Stimulated activated memory B cell treated with anti-CD40 and anti-IgM and Interleukin-4, amounts not matched to agents 10 μg/mL and 1 μg/mL and 100 μg/mL, for 72 hours (primary cell): ENCODE data around the gene PTPN18.
A peak's percentile ranks its signal among the peaks of the same experiment; 100 is the strongest.

ENCODE experiments used
- ATAC-seq: fragments of 150-1000 bp; cut with Tn5 transposase; 2 replicates; pipeline ENCODE4 v1.10.0; 2021
- H3K27ac Mint-ChIP-seq: one replicate; pipeline ENCODE4 v1.8.0; 2022; ENCODE audit warnings: mild to moderate bottlenecking, mixed read lengths
- H3K27me3 Mint-ChIP-seq: one replicate; pipeline ENCODE4 v1.8.0; 2022; ENCODE audit warnings: mixed read lengths
- H3K36me3 Mint-ChIP-seq: one replicate; pipeline ENCODE4 v1.8.0; 2022; ENCODE audit warnings: mixed read lengths
- H3K4me1 Mint-ChIP-seq: one replicate; pipeline ENCODE4 v1.8.0; 2022; ENCODE audit warnings: mixed read lengths
- H3K4me3 Mint-ChIP-seq: one replicate; pipeline ENCODE4 v1.8.0; 2022; ENCODE audit warnings: mild to moderate bottlenecking, moderate library complexity, mixed read lengths
- H3K9me3 Mint-ChIP-seq: one replicate; pipeline ENCODE4 v1.8.0; 2022; ENCODE audit warnings: mixed read lengths

PTPN18 gene

DNA sequence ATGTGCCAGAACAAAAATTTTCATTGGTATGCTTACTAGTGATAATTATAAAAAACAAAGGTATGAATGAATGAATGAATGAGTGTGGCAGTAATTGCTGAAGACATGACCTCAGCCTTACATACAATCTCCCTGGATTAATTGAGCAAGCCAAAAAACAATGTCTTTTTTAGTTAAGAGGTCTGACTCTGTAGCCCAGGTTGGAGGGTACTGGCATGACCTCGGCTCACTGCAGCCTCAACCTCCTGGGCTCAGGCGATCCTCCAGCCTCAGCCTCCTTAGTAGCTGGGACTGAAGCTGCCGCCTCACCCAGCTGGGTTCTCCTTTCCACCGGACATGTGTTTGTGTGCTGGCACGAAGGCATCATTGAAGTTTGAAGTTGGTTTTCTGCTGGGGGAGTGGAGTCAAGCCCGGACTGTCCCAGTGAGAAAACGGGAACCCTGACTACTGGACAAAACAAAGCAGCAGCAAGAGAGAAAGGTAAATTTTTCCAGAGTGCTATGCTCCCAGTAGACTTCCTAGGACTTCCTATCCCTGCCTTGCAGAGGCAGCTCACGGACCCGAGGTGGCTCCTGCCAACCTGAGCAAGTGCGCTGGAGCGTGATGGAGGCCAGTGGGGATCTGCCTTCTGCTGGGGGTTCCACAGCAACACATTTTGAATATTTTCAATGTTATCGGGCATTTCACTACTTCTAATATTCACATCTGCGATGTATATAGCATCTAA lies 19.5 kb upstream of the PTPN18 start:
- H3K36me3 Mint-ChIP-seq, result peaks cover 31% of the 10 kb centered on the region
- no peak for ATAC-seq
- H3K4me3 Mint-ChIP-seq, result no peak overlapping the region
- no peaks in the 10 kb centered on the region for H3K9me3 Mint-ChIP-seq
- no peak overlapping the region for H3K27ac Mint-ChIP-seq
- H3K27me3 Mint-ChIP-seq, result peaks cover 16% of the 10 kb centered on the region
- peaks cover 18% of the 10 kb centered on the region for H3K4me1 Mint-ChIP-seq

DNA sequence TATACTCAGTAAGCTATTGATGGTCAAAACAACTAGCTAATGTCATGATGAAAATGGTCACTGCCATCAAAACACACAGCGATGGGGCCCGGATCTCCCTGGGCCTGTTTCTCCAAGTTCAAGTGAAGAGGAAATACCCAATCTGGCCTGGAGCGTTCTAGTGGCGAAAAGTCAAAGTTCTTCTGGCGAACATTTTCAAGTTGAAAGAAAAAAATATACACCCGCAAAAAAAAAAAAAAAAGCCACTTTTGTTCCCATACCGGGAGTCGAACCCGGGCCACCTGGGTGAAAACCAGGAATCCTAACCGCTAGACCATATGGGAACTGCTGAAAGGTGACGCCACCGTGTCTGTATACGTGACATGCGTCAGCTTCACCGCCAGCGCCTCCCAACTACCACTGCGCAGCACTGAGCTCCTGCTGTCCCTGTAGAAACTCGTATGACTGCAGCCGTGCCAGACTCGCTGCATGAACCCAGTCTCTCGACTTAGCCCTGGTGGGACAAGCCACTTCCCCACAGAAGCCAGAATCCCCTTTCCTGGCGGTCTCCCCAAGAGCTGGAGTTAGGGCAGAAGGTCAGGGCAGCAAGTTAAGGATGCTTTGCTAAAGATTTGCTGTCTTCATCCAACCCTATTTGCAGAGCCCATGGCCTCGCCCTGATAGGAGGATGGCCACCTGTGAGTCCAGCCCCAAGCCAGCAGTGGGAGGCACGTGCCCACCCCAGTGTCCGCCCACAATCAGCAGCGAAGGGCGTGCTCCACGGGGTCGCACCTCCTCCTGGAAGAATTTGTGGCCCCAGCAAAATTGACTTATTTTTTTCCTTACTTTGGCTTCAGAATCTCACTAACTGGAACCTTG lies 18.8 kb upstream of the PTPN18 start:
- Mint-ChIP-seq H3K4me1 (peaks cover 26% of the 10 kb centered on the region), H3K4me3 (no peak overlapping the region), H3K36me3 (peaks cover 33% of the 10 kb centered on the region), H3K27me3 (peaks cover 8% of the 10 kb centered on the region), H3K27ac (no peak overlapping the region), H3K9me3 (no peaks in the 10 kb centered on the region)
- ATAC-seq, result no peak

DNA sequence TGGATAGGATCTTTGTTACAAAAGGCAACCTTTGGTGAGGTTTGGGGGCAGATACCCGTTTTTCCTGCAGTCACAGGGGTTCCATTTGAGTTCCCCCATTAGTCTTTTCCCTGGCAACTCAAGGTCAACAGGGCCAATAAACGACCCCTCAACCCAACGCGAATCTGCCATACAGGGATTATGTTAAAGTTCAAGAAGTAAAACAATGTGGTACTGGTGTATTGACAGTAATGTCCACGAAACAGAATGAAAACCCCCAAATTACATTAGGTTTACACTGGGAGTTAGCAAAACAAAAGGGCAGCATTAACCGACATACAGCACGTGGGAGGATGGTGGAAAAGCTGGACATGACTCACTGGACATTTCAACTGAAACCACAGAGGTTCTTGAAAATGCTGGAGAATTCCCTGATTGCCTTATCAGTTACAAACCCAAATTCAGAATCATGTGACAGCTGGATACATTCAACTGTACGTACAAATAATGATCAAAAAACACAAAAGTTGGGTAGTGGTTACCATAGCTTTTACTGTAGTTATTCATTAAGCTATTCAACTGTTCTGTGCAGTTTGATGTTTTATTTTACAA lies 18.0 kb upstream of the PTPN18 start:
- no peak overlapping the region for H3K4me3 Mint-ChIP-seq
- H3K27me3 Mint-ChIP-seq, result peaks cover under 1% of the 10 kb centered on the region
- ATAC-seq, result no peak
- no peaks in the 10 kb centered on the region for H3K9me3 Mint-ChIP-seq
- peaks cover 33% of the 10 kb centered on the region for H3K36me3 Mint-ChIP-seq
- no peak overlapping the region for H3K27ac Mint-ChIP-seq
- H3K4me1 Mint-ChIP-seq, result peaks cover 21% of the 10 kb centered on the region

DNA sequence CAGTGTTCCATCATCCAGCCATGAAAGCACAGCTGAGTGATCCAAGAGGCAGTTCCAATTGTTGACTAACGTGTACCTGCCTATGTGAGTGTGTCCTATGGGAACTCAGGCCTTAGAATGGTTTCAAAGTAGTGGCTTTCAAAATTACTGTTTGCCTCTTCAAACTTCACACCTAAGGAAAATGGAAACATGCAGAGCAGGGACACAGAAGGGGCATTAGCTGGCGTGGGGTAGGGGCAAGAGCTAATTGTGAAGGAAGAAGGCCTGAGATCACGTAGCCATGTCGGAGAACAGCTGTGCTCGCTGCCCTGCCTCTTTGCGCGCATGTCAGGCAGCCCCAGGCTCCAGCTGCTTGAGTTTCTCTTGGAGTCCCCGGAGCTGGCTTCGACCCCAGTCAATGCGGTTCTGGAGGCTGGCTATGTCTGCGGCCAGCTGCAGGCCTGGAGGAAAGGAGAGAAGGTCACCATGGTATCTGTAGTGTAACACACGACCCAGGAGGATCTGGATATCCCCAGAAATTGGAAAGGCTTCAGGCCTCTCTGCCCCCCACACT lies 17.0 kb upstream of the PTPN18 start:
- peaks cover 33% of the 10 kb centered on the region for H3K36me3 Mint-ChIP-seq
- no peaks in the 10 kb centered on the region for H3K27me3 Mint-ChIP-seq
- no peak overlapping the region for H3K4me3 Mint-ChIP-seq
- peaks cover 20% of the 10 kb centered on the region for H3K4me1 Mint-ChIP-seq
- no peaks in the 10 kb centered on the region for H3K9me3 Mint-ChIP-seq
- no peak overlapping the region for H3K27ac Mint-ChIP-seq
- ATAC-seq, result no peak

DNA sequence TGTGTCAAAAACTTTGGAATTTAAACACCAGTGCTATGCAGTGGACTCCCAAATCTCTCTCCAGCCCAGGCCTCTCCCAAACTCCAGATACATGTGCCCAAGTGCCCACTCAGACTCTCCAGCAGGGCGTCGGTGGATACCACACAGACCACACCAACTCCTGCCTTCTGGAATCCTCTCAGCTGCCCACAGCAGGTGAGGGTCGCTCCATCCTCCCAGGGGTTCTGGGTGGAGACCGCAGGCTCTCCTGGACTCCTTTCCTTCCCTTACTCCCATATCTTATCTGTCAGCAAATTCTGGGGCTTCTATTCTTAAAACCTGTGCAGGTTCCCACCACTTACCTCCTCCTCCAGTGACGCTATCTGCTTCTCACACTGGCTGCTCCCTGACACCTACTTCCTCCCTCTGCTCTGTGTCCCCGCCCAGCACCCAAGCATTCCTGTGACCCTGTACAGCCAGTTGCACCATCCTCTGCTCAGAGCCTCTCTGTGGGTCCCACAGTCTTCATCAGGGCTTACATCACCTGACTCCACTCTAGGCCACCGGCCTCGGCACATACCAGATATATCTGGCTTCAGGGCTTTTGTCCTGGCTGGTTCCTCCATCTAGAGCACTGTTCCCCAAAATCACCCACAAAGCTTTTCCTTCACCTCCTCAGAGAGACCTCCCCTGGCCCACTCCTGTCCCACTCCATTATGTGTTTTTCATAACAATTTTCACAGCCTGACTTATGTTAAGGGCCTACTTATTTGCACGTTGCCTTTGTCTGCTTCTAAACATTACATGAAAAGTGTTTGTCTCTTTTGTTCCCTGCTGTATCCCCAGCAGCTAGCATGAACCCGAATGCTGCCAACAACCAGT lies 15.7 kb upstream of the PTPN18 start:
- H3K4me1 Mint-ChIP-seq, result peaks cover 20% of the 10 kb centered on the region
- no peak overlapping the region for H3K27ac Mint-ChIP-seq
- ATAC-seq, result no peak
- no peaks in the 10 kb centered on the region for H3K27me3 Mint-ChIP-seq
- peaks cover 39% of the 10 kb centered on the region for H3K36me3 Mint-ChIP-seq
- H3K4me3 Mint-ChIP-seq, result no peak overlapping the region
- H3K9me3 Mint-ChIP-seq, result no peaks in the 10 kb centered on the region

DNA sequence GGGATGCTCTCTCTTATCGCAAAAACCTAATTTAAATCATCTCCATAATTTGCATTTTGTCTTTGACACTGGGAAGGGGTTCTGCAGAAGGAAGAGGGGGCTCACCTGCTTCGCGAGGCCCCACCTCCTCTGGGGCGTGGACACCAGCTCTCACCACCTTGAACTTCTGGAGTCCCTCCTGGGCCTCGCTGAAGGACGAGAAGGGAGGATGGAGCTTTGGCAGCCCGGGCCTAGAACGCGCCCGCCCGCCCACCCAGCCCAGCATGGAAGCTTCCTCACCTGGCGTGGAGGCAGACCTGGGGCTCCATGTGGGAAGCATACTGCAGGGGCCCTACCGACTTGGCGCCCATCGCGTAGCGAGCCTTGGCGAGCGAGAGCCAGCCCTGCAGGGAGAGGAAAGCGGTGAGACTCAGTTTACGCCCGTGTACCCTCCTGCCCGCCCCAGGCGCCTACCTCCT lies 14.3 kb upstream of the PTPN18 start:
- no peak for ATAC-seq
- peak overlapping the region; percentile 98 for H3K27ac Mint-ChIP-seq
- peaks cover 28% of the 10 kb centered on the region for H3K4me1 Mint-ChIP-seq
- H3K36me3 Mint-ChIP-seq, result peaks cover 54% of the 10 kb centered on the region
- peak overlapping the region; percentile 99 for H3K4me3 Mint-ChIP-seq
- no peaks in the 10 kb centered on the region for H3K27me3 Mint-ChIP-seq
- no peaks in the 10 kb centered on the region for H3K9me3 Mint-ChIP-seq

DNA sequence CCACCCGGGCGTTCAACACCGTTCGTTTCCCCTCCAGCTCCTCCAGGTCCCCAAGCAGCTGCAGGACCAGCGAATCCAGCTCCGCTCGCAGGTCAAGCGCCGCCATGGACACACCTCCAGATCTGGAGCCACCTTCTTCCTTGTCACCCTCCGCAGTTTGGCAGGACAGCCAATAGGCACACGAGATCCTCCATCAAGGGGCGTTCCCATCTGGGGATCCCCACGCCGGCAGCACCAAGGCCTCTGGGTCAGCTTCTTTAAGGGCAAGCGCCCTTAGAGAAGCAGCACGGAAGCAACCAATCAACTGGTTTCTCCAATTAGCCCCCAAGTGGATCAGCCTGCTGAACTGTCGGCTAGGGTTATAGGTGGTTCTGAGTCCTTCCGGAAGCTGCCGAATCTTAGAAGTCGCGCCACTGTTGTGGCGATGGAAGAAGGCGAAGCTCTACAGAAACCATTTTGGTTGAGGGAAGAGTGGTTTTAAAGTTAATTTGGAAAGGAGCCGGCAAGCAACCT lies 13.8 kb upstream of the PTPN18 start:
- peaks cover 59% of the 10 kb centered on the region for H3K36me3 Mint-ChIP-seq
- no peaks in the 10 kb centered on the region for H3K9me3 Mint-ChIP-seq
- peak overlapping the region; percentile 98 for H3K27ac Mint-ChIP-seq
- H3K4me3 Mint-ChIP-seq, result peak overlapping the region; percentile 99
- H3K27me3 Mint-ChIP-seq, result no peaks in the 10 kb centered on the region
- H3K4me1 Mint-ChIP-seq, result peaks cover 32% of the 10 kb centered on the region
- ATAC-seq, result peak; percentile 89

DNA sequence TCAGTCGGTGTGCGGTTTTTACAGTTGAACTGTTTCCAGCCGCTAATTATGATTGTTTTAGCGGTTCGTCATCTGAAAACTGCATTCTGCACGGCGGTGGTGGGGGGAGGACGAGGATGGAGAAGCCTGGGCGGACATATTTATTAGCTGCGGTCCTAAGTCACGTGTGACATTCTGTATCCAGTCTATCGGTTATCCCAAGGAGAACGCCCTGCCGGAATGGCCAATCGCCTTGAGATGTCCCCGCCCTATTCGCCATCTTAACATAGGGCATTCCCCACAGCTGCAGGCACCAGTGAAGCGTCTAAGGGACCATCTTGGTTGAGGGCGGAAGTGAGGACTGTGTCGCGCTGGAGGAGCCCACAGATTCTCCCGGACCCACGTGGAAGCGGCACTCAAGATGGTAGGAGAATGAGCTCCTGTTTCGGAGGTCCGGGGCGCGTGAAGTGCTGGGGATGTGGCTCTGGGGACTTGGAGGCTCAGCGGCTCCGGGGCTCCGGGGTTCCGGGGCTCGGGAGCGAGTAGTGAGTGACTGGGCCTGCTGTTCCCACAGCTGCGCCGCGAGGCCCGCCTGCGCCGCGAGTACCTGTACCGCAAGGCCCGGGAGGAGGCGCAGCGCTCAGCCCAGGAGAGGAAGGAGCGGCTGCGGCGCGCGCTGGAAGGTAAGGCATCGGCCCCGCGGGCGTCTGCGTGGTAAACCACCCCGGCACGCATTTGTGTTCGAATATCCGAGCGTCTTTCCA lies 13.2 kb upstream of the PTPN18 start, which contains the start of gene IMP4:
TSS of gene IMP4 (plus strand) at position 365 of the 743 bp plus-strand sequence. CDS start at position 401, 36 bp downstream.
- Mint-ChIP-seq H3K36me3 (peaks cover 63% of the 10 kb centered on the region), H3K27me3 (no peaks in the 10 kb centered on the region), H3K4me1 (peaks cover 39% of the 10 kb centered on the region), H3K9me3 (no peaks in the 10 kb centered on the region), H3K4me3 (peak within 1 kb of the TSS; percentile 99), H3K27ac (peak within 1 kb of the TSS; percentile 98)
- ATAC-seq, result peak; percentile 96

DNA sequence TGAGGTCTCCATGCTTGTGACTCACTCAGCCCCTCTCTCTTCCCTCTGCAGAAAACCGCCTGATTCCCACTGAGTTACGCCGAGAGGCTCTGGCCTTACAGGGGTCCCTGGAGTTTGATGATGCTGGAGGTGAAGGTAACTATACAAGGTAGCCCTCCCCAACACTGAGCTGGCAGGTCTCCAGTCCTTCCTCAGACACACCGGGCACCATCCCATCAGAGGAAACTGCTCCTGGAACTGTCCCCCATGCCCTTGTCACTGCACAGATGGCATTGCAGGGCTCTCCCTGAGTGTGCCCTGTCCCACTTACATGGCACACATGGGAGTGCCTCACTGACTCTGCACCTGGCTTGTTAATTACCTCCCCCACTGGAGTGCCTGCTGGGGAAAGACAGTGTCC lies 11.3 kb upstream of the PTPN18 start:
- Mint-ChIP-seq H3K27me3 (no peaks in the 10 kb centered on the region), H3K4me1 (peaks cover 41% of the 10 kb centered on the region), H3K9me3 (no peaks in the 10 kb centered on the region), H3K36me3 (peaks cover 65% of the 10 kb centered on the region), H3K27ac (no peak overlapping the region), H3K4me3 (no peak overlapping the region)
- ATAC-seq, result no peak

DNA sequence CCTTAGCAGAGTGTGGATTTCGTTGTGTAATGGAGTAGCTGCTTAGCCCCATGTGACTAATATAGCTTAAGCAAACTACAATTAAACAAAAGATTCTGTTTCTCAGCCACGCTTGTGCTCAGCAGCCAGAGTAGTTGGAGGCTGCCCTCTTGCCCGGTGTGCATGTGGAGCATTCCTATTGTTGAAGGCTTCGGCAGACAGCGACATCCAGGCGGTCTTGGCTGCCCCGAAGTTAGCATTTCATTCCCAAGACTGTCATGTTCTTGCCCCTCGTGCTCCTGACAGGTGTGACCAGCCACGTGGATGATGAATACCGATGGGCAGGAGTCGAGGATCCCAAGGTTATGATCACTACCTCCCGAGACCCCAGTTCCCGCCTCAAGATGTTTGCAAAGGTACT lies 10.8 kb upstream of the PTPN18 start:
- Mint-ChIP-seq H3K4me3 (no peak overlapping the region), H3K4me1 (peaks cover 37% of the 10 kb centered on the region), H3K27me3 (no peaks in the 10 kb centered on the region), H3K36me3 (peaks cover 61% of the 10 kb centered on the region), H3K9me3 (no peaks in the 10 kb centered on the region), H3K27ac (no peak overlapping the region)
- ATAC-seq, result no peak

DNA sequence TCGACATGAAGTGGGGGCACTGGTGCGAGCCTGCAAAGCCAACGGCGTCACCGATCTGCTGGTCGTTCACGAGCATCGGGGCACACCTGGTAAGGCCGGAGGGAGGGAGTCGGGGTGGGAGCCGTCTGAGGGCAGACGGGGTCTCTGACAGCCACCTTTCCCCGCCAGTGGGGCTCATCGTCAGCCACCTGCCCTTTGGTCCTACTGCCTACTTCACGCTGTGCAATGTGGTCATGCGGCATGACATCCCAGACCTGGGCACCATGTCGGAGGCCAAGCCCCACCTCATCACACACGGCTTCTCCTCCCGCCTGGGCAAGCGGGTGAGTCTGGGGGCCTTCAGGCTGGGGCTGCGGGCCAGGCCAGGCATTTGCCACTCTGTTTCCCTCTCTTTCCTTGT lies 10.2 kb upstream of the PTPN18 start:
- Mint-ChIP-seq H3K27ac (no peak overlapping the region), H3K9me3 (no peaks in the 10 kb centered on the region), H3K4me1 (peaks cover 33% of the 10 kb centered on the region), H3K27me3 (no peaks in the 10 kb centered on the region), H3K36me3 (peaks cover 57% of the 10 kb centered on the region), H3K4me3 (no peak overlapping the region)
- ATAC-seq, result no peak

DNA sequence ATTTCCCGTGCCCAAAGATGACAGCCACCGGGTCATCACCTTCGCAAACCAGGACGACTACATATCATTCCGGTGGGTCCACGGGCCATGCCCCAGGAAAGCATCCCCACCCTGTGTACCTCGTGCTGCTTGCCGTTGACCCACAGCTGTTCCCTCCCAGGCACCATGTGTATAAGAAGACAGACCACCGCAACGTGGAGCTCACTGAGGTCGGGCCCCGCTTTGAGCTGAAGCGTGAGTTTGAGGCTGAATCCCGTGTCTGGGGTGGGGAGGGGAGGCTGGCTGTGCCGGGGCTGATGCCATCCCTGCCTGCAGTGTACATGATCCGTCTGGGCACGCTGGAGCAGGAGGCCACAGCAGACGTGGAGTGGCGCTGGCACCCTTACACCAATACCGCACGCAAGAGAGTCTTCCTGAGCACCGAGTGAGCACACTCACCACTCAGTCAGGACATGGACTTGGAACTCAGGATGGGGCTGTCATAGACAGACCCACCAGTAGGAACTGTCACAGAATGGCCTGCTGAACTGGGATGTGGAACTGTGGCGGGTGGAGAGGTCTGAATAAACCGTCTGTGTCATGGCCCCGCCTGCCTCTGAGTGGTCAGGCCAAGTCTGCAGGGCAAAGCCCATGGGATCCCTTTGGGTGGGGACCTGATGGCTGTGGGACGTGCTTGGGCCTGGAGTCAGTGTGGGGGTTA lies 9.7 kb upstream of the PTPN18 start:
- H3K4me3 Mint-ChIP-seq, result no peak overlapping the region
- H3K27me3 Mint-ChIP-seq, result no peaks in the 10 kb centered on the region
- no peak for ATAC-seq
- H3K36me3 Mint-ChIP-seq, result peaks cover 55% of the 10 kb centered on the region
- H3K27ac Mint-ChIP-seq, result no peak overlapping the region
- no peaks in the 10 kb centered on the region for H3K9me3 Mint-ChIP-seq
- peaks cover 31% of the 10 kb centered on the region for H3K4me1 Mint-ChIP-seq

DNA sequence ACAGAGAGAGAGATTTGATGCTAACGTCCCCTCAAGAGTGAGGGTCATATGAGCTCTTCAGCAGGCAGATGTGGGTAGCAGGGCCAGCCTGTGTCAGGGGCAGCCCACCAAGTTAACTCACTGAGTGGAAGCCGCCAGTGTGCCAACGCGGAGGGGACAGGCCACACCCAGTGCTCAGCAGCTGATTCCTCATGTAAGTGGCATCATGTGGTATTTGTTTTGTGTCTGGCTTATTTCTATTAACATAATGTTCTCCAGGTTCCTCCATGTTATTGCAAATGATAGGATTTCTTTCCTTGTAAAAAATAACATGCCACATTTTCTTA lies 9.2 kb upstream of the PTPN18 start:
- ATAC-seq, result no peak
- Mint-ChIP-seq H3K27ac (no peak overlapping the region), H3K4me1 (peaks cover 30% of the 10 kb centered on the region), H3K27me3 (no peaks in the 10 kb centered on the region), H3K9me3 (no peaks in the 10 kb centered on the region), H3K4me3 (no peak overlapping the region), H3K36me3 (peaks cover 52% of the 10 kb centered on the region)
